Kidney (tissue), 22 donors: ENCODE measurements around the gene RAB11A. TPM values are rescaled to one million over a fixed set of nuclear protein-coding genes. Genes with fewer than 3 reads are reported as not detected.

ENCODE experiments used
- DNase-seq, 5 donors: peaks; one replicate each; pipeline ENCODE4 v3.0.0-alpha.2; 2013 to 2020
- FAIRE-seq: peaks from 2 replicates; lab custom pipeline; 2012; peaks lifted over from hg19 to GRCh38; lab: Jason Lieb, UNC
- H3K27ac ChIP-seq, 2 donors: one replicate each; pipeline ENCODE4 v1.7.0; 2013; ENCODE audit warnings: low read depth in 2 of 2, low read length in 2 of 2, inconsistent platforms in 1 of 2
- H3K27me3 ChIP-seq: one replicate; pipeline ENCODE4 v1.7.1; 2013; ENCODE audit warnings: low read length, inconsistent platforms; ENCODE audit not compliant: control insufficient read depth, insufficient read depth
- H3K36me3 ChIP-seq, 3 donors: one replicate each; pipeline versions ENCODE4 v1.7.0 to v1.7.1; 2013; ENCODE audit warnings: low read length in 3 of 3, control low read depth in 1 of 3, inconsistent platforms in 1 of 3; ENCODE audit not compliant: insufficient read depth in 3 of 3, control insufficient read depth in 2 of 3
- H3K4me1 ChIP-seq, 3 donors: one replicate each; pipeline versions ENCODE4 v1.7.0 to v1.7.1; 2013; ENCODE audit warnings: low read length in 3 of 3, inconsistent platforms in 1 of 3, low read depth in 1 of 3; ENCODE audit not compliant: control insufficient read depth in 2 of 3, insufficient read depth in 2 of 3
- H3K4me3 ChIP-seq, 3 donors: one replicate each; pipeline versions ENCODE4 v1.7.0 to v1.8.1; 2013; ENCODE audit warnings: low read length in 3 of 3, control low read depth in 1 of 3, inconsistent platforms in 1 of 3
- H3K9ac ChIP-seq, 3 donors: one replicate each; pipeline versions ENCODE4 v1.7.0 to v1.7.1; 2013; ENCODE audit warnings: low read length in 3 of 3, control low read depth in 1 of 3, inconsistent platforms in 1 of 3
- H3K9me3 ChIP-seq, 3 donors: one replicate each; pipeline versions ENCODE4 v1.7.0 to v1.7.1; 2013; ENCODE audit warnings: low read length in 3 of 3, control low read depth in 1 of 3, inconsistent platforms in 1 of 3; ENCODE audit not compliant: control insufficient read depth in 2 of 3, insufficient read depth in 1 of 3
- CTCF ChIP-seq: IDR thresholded peaks from 3 replicates; pipeline ENCODE4 v1.5.1; 2012; ENCODE audit warnings: mild to moderate bottlenecking, moderate library complexity, borderline replicate concordance; ENCODE audit not compliant: insufficient read depth; ENCODE audit errors: extremely low read depth
- intact Hi-C: fragments of 100-400 bp; cut with DNase I; formaldehyde crosslinking; loops from one replicate; pipeline ENCODE4 v1.11.1; 2022
- long read RNA-seq, 10 donors: library from polyadenylated mRNA in 1 of 10; unstranded in 1 of 10; transcript quantifications; one replicate each; pipeline ENCODE4 v2.0.0 and lab custom pipeline, GENCODE V29; 2021 to 2026
- polyA plus RNA-seq: library from polyadenylated mRNA; stranded (reverse); fragments of 350-450 nt; fragmentation: Illumina TruSeq; extraction: RNeasy Lipid Tissue Mini Kit (QIAGEN cat#74804); gene quantifications from one replicate; pipeline ENCODE4 v1.2.3, GENCODE V29; 2014; ENCODE audit warnings: low read depth, low replicate concordance; ENCODE audit not compliant: insufficient read depth
- total RNA-seq: library from RNA; stranded (reverse); fragmentation: NEBNext Ultra II Directional; extraction: Animal tissue kit (Norgen Biotek cat#: 25700); gene quantifications from one replicate; pipeline ENCODE4 v1.2.1, GENCODE V29; 2021
- donor health status: control.
- donor health status: control.
- donor health status: control.
- donor health status: control.
- donor health status: control.
- donor health status: DM: yes; HTN: yes; CAD: no.
- donor health status: Normal renal cell carcinoma (clear cell type).

The RAB11A gene
- total RNA-seq (249 TPM), polyA plus RNA-seq (216 TPM)
- long read RNA-seq, donor 1, full-length matches to known transcripts: 41 of 48 reads
- long read RNA-seq, donor 1, partial matches to known transcripts: 0 of 48 reads
- long read RNA-seq, donor 1, other reads (novel, unspliced or antisense): 7 of 48 reads
- long read RNA-seq, donor 2, full-length matches to known transcripts: 61 of 74 reads
- long read RNA-seq, donor 2, partial matches to known transcripts: 0 of 74 reads
- long read RNA-seq, donor 2, other reads (novel, unspliced or antisense): 13 of 74 reads
- long read RNA-seq, donor 3, full-length matches to known transcripts: 77 of 92 reads
- long read RNA-seq, donor 3, partial matches to known transcripts: 0 of 92 reads
- long read RNA-seq, donor 3, other reads (novel, unspliced or antisense): 15 of 92 reads
- long read RNA-seq, donor 4, full-length matches to known transcripts: 33 of 42 reads
- long read RNA-seq, donor 4, partial matches to known transcripts: 0 of 42 reads
- long read RNA-seq, donor 4, other reads (novel, unspliced or antisense): 9 of 42 reads
- long read RNA-seq, donor 5, full-length matches to known transcripts: 4 of 10 reads
- long read RNA-seq, donor 5, partial matches to known transcripts: 6 of 10 reads
- long read RNA-seq, donor 5, other reads (novel, unspliced or antisense): 0 of 10 reads
- long read RNA-seq, donor 6, full-length matches to known transcripts: 129 of 273 reads
- long read RNA-seq, donor 6, partial matches to known transcripts: 118 of 273 reads
- long read RNA-seq, donor 6, other reads (novel, unspliced or antisense): 26 of 273 reads
- long read RNA-seq, donor 7, full-length matches to known transcripts: 75 of 103 reads
- long read RNA-seq, donor 7, partial matches to known transcripts: 3 of 103 reads
- long read RNA-seq, donor 7, other reads (novel, unspliced or antisense): 25 of 103 reads
- long read RNA-seq, donor 8, full-length matches to known transcripts: 66 of 83 reads
- long read RNA-seq, donor 8, partial matches to known transcripts: 5 of 83 reads
- long read RNA-seq, donor 8, other reads (novel, unspliced or antisense): 12 of 83 reads
- long read RNA-seq, donor 9, full-length matches to known transcripts: 36 of 36 reads
- long read RNA-seq, donor 9, partial matches to known transcripts: 0 of 36 reads
- long read RNA-seq, donor 9, other reads (novel, unspliced or antisense): 0 of 36 reads
- long read RNA-seq, donor 10, full-length matches to known transcripts: 53 of 76 reads
- long read RNA-seq, donor 10, partial matches to known transcripts: 16 of 76 reads
- long read RNA-seq, donor 10, other reads (novel, unspliced or antisense): 7 of 76 reads

GRCh38 chr15:65869126-65869953 lies at the start of gene RAB11A:
RAB11A (plus strand) TSS chr15:65869491; CDS start chr15:65869586, 95 bp downstream.
- Histone ChIP-seq H3K9ac (peak within 1 kb of the TSS; percentile 84 to 97 (median 95)), H3K4me1 (peaks cover 0 to 4% (median 0%) of the 10 kb centered on the region in 3 donors), H3K27ac (peak within 1 kb of the TSS; percentile 96 to 99), H3K4me3 (peak within 1 kb of the TSS; percentile 96 to 97 (median 97)), H3K27me3 (no peaks in the 10 kb centered on the region), H3K36me3 (no peaks in the 10 kb centered on the region), H3K9me3 (no peaks in the 10 kb centered on the region)
- intact Hi-C loops: no loop called here
- peak; percentile 33 for TF ChIP-seq CTCF
- DNase-seq (peak; percentile 97 to 99 (median 98)), FAIRE-seq (no peak)

GRCh38 chr15:65819563-65819960 lies 49.7 kb upstream of the RAB11A start:
- no peak for FAIRE-seq
- no peak overlapping the region for H3K27ac ChIP-seq
- no peak overlapping the region for H3K9ac ChIP-seq

More at GRCh38 chr15:65819563-65819960, 49.7 kb upstream of the RAB11A start:
- intact Hi-C loops: no loop called here
- Histone ChIP-seq H3K4me3 (no peak overlapping the region), H3K4me1 (peaks cover 0 to 2% (median 0%) of the 10 kb centered on the region in 3 donors), H3K27me3 (no peaks in the 10 kb centered on the region), H3K36me3 (no peaks in the 10 kb centered on the region), H3K9me3 (no peaks in the 10 kb centered on the region)
- TF ChIP-seq CTCF: no peak
- no peak for DNase-seq
